Fibroblast of lung (primary cell): ENCODE measurements around the gene FKBP8.

Experiments used
- EZH2 ChIP-seq: IDR thresholded peaks from 2 replicates; pipeline ENCODE4 v1.5.1; 2012; ENCODE audit warnings: low read length, control low read depth, mild to moderate bottlenecking; ENCODE audit errors: missing control alignments
- TF ChIP-seq, protein P1 (sequence below), 2 donors: IDR thresholded peaks in 1 of 2; conservative IDR thresholded peaks in 1 of 2; 1 replicate in 1 of 2; 2 replicates in 1 of 2; pipeline ENCODE4 v1.5.1; 2011 to 2012; ENCODE audit warnings: low read length in 2 of 2, control low read depth in 1 of 2, inconsistent platforms in 1 of 2, low read depth in 1 of 2, mild to moderate bottlenecking in 1 of 2

DNA sequence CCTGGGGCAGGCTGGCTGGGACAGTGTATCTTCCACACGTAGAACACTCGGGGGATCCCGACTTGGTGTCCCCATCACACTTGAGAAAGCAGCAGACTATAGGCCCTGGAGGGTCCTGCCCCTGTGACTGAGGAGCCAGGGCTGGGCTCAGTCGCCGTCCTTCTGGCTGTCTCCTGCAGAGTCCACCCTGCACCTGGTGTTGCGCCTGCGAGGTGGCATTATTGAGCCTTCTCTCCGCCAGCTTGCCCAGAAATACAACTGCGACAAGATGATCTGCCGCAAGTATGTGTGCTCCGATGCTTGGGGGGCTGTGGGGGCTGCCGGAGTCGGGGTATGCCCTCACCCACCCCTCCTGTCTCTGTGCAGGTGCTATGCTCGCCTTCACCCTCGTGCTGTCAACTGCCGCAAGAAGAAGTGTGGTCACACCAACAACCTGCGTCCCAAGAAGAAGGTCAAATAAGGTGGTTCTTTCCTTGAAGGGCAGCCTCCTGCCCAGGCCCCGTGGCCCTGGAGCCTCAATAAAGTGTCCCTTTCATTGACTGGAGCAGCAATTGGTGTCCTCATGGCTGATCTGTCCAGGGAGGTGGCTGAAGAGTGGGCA is 31.4 kb upstream of the FKBP8 start:
- TF ChIP-seq, protein P1, sequence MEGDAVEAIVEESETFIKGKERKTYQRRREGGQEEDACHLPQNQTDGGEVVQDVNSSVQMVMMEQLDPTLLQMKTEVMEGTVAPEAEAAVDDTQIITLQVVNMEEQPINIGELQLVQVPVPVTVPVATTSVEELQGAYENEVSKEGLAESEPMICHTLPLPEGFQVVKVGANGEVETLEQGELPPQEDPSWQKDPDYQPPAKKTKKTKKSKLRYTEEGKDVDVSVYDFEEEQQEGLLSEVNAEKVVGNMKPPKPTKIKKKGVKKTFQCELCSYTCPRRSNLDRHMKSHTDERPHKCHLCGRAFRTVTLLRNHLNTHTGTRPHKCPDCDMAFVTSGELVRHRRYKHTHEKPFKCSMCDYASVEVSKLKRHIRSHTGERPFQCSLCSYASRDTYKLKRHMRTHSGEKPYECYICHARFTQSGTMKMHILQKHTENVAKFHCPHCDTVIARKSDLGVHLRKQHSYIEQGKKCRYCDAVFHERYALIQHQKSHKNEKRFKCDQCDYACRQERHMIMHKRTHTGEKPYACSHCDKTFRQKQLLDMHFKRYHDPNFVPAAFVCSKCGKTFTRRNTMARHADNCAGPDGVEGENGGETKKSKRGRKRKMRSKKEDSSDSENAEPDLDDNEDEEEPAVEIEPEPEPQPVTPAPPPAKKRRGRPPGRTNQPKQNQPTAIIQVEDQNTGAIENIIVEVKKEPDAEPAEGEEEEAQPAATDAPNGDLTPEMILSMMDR (conservative IDR thresholded peaks at IDR 0.05 in 1 of 2, IDR thresholded peaks at IDR 0.05 in 1 of 2; ENCODE audit: low read depth in 1 of 2, low read length in 2 of 2), result no peak
- TF ChIP-seq EZH2, result no peak
